HG03575 (cell line): Measurements from ENCODE around the gene MEMO1.
"Not testable (repeated sequence)": the region's sequence is repeated elsewhere in the genome, so short reads cannot be mapped to it uniquely, and the experiment has no call there.

Experiments
- ATAC-seq: cut with Tn5 transposase; IDR thresholded peaks from one replicate; pipeline ENCODE4 v1.9.1; 2021; ENCODE audit not compliant: unreplicated experiment, insufficient number of reproducible peaks, low FRiP score; ENCODE audit errors: extremely low read depth

The MEMO1 gene

DNA sequence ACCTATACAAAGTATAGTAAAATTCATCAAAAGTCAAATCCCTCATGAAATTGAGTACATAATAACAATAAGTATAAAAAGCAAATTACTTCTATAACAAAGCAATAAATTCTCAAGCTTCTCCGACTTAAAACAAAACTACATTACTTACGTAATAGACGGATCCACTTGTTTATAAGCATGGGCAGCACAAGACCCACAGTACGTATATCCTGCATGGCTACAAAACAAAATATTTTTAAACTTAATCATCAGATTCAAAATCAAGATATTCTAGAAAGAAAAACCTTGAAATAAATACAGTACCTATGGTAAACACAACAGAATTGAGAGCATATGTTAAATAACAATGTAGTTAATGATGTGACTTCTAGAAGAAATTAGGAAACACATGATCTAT is 78.9 kb downstream of the MEMO1 start:
- no peak for ATAC-seq

- no peak for ATAC-seq
Observed at GRCh38 chr2:31925517-31925916, 85.3 kb downstream of the MEMO1 start.

- ATAC-seq: no peak
Observed at GRCh38 chr2:31923662-31924061, 87.1 kb downstream of the MEMO1 start.

GRCh38 chr2:31922542-31923408 is 88.0 kb downstream of the MEMO1 start:
- no peak for ATAC-seq

GRCh38 chr2:31920962-31921361 is 89.8 kb downstream of the MEMO1 start:
- no peak for ATAC-seq

DNA sequence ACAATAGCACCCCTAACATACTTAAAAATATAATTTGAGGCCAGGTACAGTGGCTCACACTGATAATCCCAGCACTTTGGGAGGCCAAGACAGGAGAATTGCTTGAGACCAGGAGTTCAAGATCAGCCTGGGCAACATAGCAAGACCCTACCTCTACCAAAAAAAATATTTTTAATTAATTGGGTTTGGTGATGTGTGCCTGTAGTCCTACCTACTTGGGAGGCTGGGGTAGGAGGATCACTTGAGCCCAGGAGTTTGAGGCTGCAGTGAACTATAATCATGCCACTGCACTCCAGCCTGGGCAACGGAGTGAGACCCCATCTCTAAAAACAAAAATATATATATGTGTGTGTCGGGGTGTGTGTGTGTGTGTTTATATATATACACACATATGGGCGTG is 91.3 kb downstream of the MEMO1 start:
- no peak for ATAC-seq

DNA sequence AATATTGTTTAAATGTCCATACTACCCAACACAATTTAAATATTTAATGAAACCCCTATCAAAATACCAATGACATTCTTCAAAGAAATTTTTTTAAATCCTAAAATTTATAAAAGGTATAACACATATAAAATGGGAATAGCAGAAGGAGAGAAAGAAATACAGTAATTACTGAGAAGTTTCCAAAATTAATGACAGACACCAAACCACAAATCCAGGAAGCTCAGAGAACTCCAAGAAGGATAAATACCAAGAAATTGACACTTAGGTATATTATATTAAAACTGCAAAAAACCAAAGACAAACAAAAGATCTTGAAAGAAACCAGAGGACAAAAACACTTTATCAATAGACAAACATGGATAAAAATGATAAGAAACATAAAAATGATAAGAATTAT is 101.1 kb downstream of the MEMO1 start:
- no peak for ATAC-seq

DNA sequence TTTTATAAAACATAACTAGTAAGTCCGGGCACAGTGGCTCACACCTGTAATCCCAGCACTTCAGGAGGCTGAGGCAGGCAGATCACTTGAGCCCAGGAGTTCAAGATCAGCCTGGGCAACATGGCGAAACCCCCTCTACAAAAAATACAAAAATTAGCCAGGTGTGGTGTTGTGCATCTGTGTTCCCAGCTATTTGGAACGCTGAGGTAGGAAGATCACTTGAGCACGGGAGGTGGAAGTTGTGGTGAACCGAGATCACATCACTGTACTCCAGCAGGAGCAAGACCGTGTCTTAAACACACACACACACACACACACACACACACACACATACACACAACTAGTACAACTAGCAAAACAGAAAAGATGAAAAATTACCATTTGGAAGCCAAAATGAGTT is 103.3 kb downstream of the MEMO1 start:
- not testable (repeated sequence) for ATAC-seq

DNA sequence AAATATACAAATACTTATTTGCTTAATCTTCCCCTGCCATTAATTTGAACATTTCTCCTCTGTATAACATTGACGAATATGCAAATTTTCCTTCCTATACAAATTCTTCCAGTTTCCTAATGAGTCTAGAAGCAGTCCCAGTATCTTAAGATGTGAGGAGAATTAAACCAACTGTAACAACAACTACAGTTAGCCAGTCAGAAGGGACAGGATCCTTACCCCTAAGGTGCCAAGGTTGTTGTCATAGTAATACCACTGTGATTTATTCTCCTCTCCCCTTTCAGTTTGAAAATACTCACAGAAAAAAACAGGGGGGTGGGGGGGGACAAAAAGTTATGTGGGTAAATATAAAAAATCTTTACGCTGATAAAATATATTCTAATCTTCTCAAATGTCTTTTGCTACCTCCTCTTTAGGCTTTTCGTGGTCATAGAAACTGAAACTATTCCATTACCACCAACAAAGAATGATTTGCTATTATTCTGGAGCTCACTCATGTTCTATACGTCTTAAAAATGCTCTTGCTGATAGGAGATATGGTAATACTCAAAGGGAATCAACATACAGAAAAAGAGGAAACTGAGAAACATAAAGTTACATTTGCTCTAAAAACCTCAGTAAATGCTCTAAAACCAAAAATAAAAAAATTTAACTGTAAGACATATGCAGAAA is 107.6 kb downstream of the MEMO1 start:
- ATAC-seq: no peak

DNA sequence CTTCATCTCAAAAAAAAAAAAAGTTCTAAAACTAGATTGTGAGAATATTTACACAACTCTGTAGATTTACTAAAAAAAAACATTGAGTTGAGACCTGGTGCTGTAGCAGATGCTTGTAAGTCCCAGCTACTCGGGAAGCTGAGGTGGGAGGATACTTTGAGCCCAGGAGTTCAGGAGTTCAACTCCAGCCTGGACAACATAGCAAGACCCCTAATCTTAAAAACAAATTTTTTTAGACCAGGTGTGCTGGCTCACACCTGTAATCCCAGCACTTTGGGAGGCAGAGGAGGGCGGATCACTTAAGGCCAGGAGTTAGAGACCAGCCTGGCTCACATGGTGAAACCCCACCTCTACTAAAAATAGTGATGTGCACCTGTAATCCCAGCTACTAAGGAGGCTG is 108.9 kb downstream of the MEMO1 start:
- no peak for ATAC-seq

GRCh38 chr2:31900156-31900555 is 110.7 kb downstream of the MEMO1 start:
- ATAC-seq: not testable (repeated sequence)

DNA sequence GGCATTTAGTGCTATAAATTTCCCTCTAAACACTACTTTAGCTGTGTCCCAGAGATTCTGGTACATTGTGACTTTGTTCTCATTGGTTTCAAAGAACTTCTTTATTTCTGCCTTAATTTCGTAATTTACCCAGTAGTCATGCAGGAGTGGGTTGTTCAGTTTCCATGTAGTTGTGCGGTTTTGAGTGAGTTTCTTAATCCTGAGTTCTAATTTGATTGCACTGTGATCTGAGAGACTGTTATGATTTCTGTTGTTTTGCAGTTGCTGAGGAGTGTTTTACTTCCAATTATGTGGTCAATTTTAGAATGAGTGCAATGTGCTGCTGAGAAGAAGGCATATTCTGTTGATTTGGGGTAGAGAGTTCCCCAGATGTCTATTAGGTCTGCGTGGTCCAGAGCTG is 112.5 kb downstream of the MEMO1 start:
- ATAC-seq: not testable (repeated sequence)

GRCh38 chr2:31897340-31897739 is 113.5 kb downstream of the MEMO1 start:
- ATAC-seq: not testable (repeated sequence)

DNA sequence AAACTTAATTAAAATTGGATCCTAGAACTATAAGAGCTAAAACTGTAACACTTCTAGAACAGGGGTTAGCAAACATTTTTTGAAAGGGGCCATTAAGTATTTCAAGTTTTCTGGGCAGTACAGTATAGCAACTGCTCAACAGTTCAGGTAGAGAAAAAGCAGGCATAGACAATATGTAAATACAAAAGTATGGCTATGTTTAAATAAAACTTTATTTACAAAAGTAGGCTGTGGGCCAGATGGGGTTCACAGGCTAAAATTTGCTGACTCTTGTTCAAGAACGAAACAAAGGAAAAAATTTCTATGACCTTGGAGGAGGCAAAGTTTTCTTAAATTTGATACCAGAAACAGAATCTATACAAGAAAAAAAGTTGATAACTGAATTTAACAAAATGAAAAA is 114.5 kb downstream of the MEMO1 start:
- no peak for ATAC-seq

- no peak for ATAC-seq
Observed at GRCh38 chr2:31894656-31895055, 116.2 kb downstream of the MEMO1 start.

DNA sequence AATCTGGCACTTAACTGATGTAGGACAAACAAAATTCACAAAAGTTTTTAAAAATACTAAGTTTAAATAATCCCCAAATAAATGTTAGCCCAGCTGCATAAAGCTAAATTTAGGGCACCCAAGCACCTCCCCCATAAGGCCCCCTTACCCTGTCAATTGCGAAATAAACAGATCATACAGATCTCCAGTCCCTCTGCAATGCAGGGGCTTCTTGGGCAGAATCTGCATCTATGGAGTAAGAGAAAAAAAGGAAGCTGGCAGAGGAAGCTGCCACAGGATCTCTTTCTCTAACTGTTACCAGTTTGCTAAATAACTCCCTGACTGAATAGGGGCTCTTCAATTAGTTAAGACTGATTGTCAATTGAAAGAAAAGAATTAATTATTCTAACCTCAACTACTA is 117.7 kb downstream of the MEMO1 start:
- no peak for ATAC-seq

- ATAC-seq: no peak
Observed at GRCh38 chr2:31889044-31889443, 121.8 kb downstream of the MEMO1 start.

- ATAC-seq: no peak
Observed at GRCh38 chr2:31888550-31888949, 122.3 kb downstream of the MEMO1 start.

DNA sequence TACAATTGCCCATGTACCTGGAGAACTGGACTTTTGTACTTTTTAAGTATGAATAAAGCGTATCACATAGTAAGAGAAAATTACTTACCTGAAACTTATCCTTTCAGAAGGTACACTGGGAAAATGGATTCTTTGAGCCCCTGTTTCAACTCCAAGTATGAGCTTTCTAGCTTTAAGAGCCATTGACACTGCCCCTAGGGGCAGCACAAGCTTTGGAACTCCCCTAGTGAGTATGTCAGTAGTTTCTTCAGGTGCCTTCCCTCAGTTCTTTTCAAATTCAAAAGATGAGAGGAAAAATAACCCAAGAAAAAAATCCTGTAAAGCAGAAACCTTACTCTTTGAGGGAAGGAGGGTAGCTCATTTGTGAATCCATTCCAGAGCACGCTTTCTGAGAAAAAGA is 124.1 kb downstream of the MEMO1 start:
- no peak for ATAC-seq

GRCh38 chr2:31877008-31877407 is 133.8 kb downstream of the MEMO1 start:
- ATAC-seq: no peak
